ENCODE data around the gene ANK2.

GRCh38 chr4:113131621-113132020 lies 82.2 kb downstream of the ANK2 start:
- TF ChIP-seq CTCF (optimal IDR thresholded peaks at IDR 0.05 in 1 of 3, IDR thresholded peaks at IDR 0.05 in 1 of 3, conservative IDR thresholded peaks at IDR 0.05 in 1 of 3; ENCODE audit: extremely low read depth in 1 of 3, insufficient read depth in 2 of 3, low read length in 3 of 3) (no peak), EZH2 (IDR thresholded peaks at IDR 0.05; ENCODE audit: low read length) (no peak)
